Hepatocyte (in vitro differentiated cells): ENCODE measurements around the gene ARHGAP26.

ENCODE experiments used
- CTCF ChIP-seq: fragments of 200-600 bp; sonication (generic); IDR thresholded peaks from 2 replicates; pipeline ENCODE4 v1.5.1; 2016; ENCODE audit warnings: antibody characterized with exemption, mild to moderate bottlenecking; ENCODE audit not compliant: poor library complexity
- EZH2 ChIP-seq: fragments of 200-600 bp; sonication (generic); IDR thresholded peaks from 2 replicates; pipeline ENCODE4 v1.6.1; 2016; ENCODE audit warnings: antibody characterized with exemption, mild to moderate bottlenecking, borderline replicate concordance
- EZH2phosphoT487 ChIP-seq: fragments of 200-600 bp; sonication (generic); IDR thresholded peaks from one replicate; pipeline ENCODE4 v1.6.1; 2018; ENCODE audit warnings: antibody characterized with exemption, mild to moderate bottlenecking, low read depth, moderate library complexity; ENCODE audit not compliant: unreplicated experiment, severe bottlenecking

- TF ChIP-seq EZH2phosphoT487 (no peak), CTCF (no peak), EZH2 (no peak)
These were observed 405.9 kb downstream of the ARHGAP26 start for GRCh38 chr5:143176048-143176447.
